ENCODE results near the gene SYNGR4.

The SYNGR4 gene

DNA sequence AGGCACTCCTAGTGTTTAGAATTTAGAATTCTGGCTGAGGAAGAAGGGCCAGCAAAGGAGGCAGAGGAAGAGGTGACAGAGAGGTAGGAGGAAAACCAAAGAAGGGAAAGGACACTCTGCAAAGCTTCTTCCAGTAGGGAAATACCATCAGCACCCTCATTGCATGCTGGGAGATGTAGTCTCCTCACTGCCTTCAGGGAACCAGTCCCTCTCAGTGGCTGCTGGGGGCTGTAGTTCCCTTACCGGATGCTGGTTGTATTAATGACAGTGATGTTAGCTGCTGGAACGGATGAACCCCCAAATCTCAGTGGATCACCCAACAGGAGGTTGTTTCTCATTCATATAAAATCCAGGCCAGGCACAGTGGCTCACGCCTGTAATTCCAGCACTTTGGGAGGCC lies 39.4 kb downstream of the SYNGR4 start:
- H3K4me1 ChIP-seq (ENCODE audit: insufficient read depth, low read length), result peaks cover 6% of the 10 kb centered on the region; the same call in 1 of the 2 replicates
- no peak overlapping the region for H3K27ac ChIP-seq (ENCODE audit: low read length)
- H3K36me3 ChIP-seq (ENCODE audit: insufficient read depth, low read depth, low read length), result no peaks in the 10 kb centered on the region

DNA sequence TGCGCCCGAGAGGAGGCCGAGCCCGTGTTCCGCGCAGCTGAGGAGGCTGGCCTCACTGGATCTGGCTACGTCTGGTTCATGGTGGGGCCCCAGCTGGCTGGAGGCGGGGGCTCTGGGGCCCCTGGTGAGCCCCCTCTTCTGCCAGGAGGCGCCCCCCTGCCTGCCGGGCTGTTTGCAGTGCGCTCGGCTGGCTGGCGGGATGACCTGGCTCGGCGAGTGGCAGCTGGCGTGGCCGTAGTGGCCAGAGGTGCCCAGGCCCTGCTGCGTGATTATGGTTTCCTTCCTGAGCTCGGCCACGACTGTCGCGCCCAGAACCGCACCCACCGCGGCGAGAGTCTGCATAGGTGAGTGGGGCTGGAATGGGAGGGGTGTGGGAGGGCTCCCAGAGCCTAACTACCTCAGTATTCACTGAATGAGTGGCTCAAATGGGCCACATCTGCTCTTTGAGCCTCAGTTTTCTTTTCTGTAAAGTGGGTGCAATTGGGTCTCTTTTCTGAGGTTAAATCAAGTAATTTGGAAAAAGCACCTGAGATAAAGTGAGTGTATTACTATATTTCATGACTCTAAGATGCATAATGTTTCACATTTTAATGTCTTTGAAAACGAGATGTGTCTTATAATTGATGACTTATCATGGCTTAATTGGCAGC lies 41.0 kb downstream of the SYNGR4 start:
- H3K9ac ChIP-seq (ENCODE audit: low read depth, low read length), result no peak overlapping the region
- no peaks in the 10 kb centered on the region for H3K27me3 ChIP-seq (ENCODE audit: insufficient read depth, low read length)
- no peaks in the 10 kb centered on the region for H3K36me3 ChIP-seq (ENCODE audit: insufficient read depth, low read depth, low read length)
- H3K9me3 ChIP-seq (ENCODE audit: insufficient read depth, low read depth, low read length), result no peaks in the 10 kb centered on the region
- no peak overlapping the region for H3K27ac ChIP-seq (ENCODE audit: low read length)
- no peak overlapping the region for H3K4me3 ChIP-seq (ENCODE audit: low read length)
- peaks cover 6% of the 10 kb centered on the region; the same call in 1 of the 2 replicates for H3K4me1 ChIP-seq (ENCODE audit: insufficient read depth, low read length)

More for the DNA sequence above, 39.4 kb downstream of the SYNGR4 start:
- Histone ChIP-seq H3K9me3 (ENCODE audit: insufficient read depth, low read depth, low read length) (peaks cover 3% of the 10 kb centered on the region; the same call in 1 of the 2 replicates), H3K9ac (ENCODE audit: low read depth, low read length) (no peak overlapping the region), H3K4me3 (ENCODE audit: low read length) (no peak overlapping the region), H3K27me3 (ENCODE audit: insufficient read depth, low read length) (no peaks in the 10 kb centered on the region)

DNA sequence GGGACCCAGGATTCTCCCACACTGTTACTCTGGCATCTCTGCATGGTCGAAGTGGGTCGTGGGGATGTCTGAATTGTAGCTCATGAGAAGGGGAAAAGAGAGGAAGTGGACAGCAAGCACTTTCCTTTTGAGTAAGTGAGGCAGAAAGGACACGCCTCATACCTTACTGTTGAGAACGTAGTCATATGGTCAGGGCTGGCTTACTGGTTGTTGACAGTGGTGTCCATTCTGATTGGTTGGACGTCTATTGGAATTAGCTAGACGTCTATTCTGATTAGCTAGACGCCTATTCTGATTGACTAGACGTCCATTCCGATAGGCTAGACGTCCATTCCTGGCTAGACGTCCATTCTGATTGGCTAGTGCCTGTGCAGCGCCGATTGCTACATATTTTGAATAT lies 41.7 kb downstream of the SYNGR4 start:
- no peak overlapping the region for H3K9ac ChIP-seq (ENCODE audit: low read depth, low read length)
- peaks cover 6% of the 10 kb centered on the region; the same call in 1 of the 2 replicates for H3K4me1 ChIP-seq (ENCODE audit: insufficient read depth, low read length)

DNA sequence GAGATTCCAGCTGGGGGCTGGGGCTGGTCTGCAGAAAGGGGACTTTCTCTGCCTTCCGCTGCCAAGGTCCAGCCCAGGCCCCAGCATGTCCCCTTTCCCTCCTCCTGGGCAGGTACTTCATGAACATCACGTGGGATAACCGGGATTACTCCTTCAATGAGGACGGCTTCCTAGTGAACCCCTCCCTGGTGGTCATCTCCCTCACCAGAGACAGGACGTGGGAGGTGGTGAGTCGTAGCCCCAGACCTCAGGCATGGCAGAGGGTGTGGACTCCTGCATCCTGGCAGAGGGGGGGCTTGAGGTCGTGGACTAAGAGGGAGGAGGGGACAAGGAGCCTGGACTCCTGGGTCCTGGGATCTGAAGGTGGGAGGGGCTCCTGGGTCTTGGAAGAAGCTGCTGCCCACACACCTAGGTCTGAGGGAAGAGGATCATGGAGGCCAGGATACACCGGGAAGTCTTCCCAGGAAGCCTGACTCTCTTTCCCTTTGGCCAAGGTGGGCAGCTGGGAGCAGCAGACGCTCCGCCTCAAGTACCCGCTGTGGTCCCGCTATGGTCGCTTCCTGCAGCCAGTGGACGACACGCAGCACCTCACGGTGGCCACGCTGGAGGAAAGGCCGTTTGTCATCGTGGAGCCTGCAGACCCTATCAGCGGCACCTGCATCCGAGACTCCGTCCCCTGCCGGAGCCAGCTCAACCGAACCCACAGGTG lies 49.9 kb downstream of the SYNGR4 start:
- no peaks in the 10 kb centered on the region for H3K36me3 ChIP-seq (ENCODE audit: insufficient read depth, low read depth, low read length)
- H3K9me3 ChIP-seq (ENCODE audit: insufficient read depth, low read depth, low read length), result no peaks in the 10 kb centered on the region
- H3K9ac ChIP-seq (ENCODE audit: low read depth, low read length), result peak overlapping the region; percentile 58; the same call in 1 of the 2 replicates
- H3K27ac ChIP-seq (ENCODE audit: low read length), result no peak overlapping the region
- 0 out of 2 replicates have a peak, but pooled peaks cover 3% of the 10 kb centered on the region for H3K4me1 ChIP-seq (ENCODE audit: insufficient read depth, low read length)
- peaks cover 7% of the 10 kb centered on the region; the same call in 1 of the 2 replicates for H3K27me3 ChIP-seq (ENCODE audit: insufficient read depth, low read length)
- peak overlapping the region; percentile 71 for H3K4me3 ChIP-seq (ENCODE audit: low read length)

More for the DNA sequence above, 41.7 kb downstream of the SYNGR4 start:
- no peaks in the 10 kb centered on the region for H3K27me3 ChIP-seq (ENCODE audit: insufficient read depth, low read length)
- no peaks in the 10 kb centered on the region for H3K9me3 ChIP-seq (ENCODE audit: insufficient read depth, low read depth, low read length)
- H3K27ac ChIP-seq (ENCODE audit: low read length), result no peak overlapping the region
- no peak overlapping the region for H3K4me3 ChIP-seq (ENCODE audit: low read length)
- H3K36me3 ChIP-seq (ENCODE audit: insufficient read depth, low read depth, low read length), result no peaks in the 10 kb centered on the region

DNA sequence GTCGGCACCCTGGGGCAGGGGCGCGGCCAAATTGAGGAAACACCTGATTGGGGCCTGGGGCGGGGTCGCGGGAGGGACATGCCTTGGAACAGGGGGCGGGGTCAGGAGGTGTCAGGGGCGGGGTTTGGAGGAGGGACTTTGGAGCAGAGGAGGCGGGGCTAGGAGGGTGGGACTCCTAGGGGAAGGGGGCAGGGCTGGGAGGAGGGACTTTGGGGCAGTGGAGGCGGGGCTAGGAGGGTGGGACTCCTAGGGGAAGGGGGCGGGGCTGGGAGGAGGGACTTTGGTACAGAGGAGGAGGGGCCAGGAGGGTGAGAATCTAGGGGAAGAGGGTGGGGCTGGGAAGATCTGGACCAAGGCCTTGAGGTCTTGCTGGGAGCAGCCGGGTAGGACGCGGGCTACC lies 51.2 kb downstream of the SYNGR4 start:
- Histone ChIP-seq H3K27me3 (ENCODE audit: insufficient read depth, low read length) (peaks cover 7% of the 10 kb centered on the region; the same call in 1 of the 2 replicates), H3K9ac (ENCODE audit: low read depth, low read length) (no peak overlapping the region), H3K4me3 (ENCODE audit: low read length) (peak overlapping the region; percentile 71; the same call in 1 of the 2 replicates), H3K4me1 (ENCODE audit: insufficient read depth, low read length) (peaks cover 3% of the 10 kb centered on the region; the same call in 1 of the 2 replicates), H3K27ac (ENCODE audit: low read length) (no peak overlapping the region), H3K36me3 (ENCODE audit: insufficient read depth, low read depth, low read length) (no peaks in the 10 kb centered on the region), H3K9me3 (ENCODE audit: insufficient read depth, low read depth, low read length) (no peaks in the 10 kb centered on the region)

DNA sequence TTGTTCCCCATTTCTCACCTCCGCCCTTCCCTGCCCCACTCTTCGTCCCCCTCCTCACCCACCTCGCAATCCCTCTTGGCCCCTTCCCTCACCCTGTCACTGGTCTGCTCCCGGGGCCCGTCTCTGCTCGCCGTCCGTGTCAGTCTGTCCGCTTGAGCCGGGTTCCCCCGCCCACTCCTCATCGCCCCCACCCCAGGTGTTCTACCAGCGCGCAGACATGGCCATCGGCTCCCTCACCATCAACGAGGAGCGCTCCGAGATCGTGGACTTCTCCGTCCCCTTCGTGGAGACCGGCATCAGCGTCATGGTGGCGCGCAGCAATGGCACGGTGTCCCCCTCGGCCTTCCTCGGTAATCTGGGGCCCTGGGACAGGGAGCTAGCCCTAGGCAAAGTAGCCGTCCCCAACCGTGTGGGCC lies 51.6 kb downstream of the SYNGR4 start:
- Histone ChIP-seq H3K4me1 (ENCODE audit: insufficient read depth, low read length) (peaks cover 3% of the 10 kb centered on the region; the same call in 1 of the 2 replicates), H3K4me3 (ENCODE audit: low read length) (no peak overlapping the region), H3K9me3 (ENCODE audit: insufficient read depth, low read depth, low read length) (no peaks in the 10 kb centered on the region), H3K9ac (ENCODE audit: low read depth, low read length) (no peak overlapping the region), H3K27me3 (ENCODE audit: insufficient read depth, low read length) (peaks cover 7% of the 10 kb centered on the region; the same call in 1 of the 2 replicates), H3K27ac (ENCODE audit: low read length) (no peak overlapping the region), H3K36me3 (ENCODE audit: insufficient read depth, low read depth, low read length) (no peaks in the 10 kb centered on the region)

DNA sequence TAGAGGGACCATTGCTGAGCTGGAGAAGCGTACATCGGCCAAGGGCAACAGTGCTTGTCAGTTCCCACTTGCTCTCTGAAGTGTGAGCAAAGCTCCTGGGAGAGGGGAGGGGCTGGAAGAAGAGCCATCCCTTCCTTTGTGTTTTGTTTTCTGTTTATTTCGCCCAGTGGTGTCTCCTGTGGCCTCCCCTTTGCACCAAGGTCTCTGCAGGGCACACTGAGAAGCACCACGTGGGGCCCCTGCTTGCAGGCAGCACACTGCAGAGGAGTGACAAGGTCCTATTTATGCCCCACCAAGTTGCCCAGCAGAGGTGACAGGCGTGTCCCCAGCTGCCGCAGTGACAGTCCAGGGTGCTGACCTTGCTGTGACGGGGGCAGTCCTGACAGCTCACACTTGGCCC lies 53.3 kb downstream of the SYNGR4 start:
- H3K4me1 ChIP-seq (ENCODE audit: insufficient read depth, low read length), result peaks cover 3% of the 10 kb centered on the region; the same call in 1 of the 2 replicates
- no peaks in the 10 kb centered on the region for H3K9me3 ChIP-seq (ENCODE audit: insufficient read depth, low read depth, low read length)
- no peak overlapping the region for H3K4me3 ChIP-seq (ENCODE audit: low read length)
- H3K27ac ChIP-seq (ENCODE audit: low read length), result no peak overlapping the region
- no peaks in the 10 kb centered on the region for H3K36me3 ChIP-seq (ENCODE audit: insufficient read depth, low read depth, low read length)
- no peak overlapping the region for H3K9ac ChIP-seq (ENCODE audit: low read depth, low read length)
- H3K27me3 ChIP-seq (ENCODE audit: insufficient read depth, low read length), result peaks cover 7% of the 10 kb centered on the region; the same call in 1 of the 2 replicates

DNA sequence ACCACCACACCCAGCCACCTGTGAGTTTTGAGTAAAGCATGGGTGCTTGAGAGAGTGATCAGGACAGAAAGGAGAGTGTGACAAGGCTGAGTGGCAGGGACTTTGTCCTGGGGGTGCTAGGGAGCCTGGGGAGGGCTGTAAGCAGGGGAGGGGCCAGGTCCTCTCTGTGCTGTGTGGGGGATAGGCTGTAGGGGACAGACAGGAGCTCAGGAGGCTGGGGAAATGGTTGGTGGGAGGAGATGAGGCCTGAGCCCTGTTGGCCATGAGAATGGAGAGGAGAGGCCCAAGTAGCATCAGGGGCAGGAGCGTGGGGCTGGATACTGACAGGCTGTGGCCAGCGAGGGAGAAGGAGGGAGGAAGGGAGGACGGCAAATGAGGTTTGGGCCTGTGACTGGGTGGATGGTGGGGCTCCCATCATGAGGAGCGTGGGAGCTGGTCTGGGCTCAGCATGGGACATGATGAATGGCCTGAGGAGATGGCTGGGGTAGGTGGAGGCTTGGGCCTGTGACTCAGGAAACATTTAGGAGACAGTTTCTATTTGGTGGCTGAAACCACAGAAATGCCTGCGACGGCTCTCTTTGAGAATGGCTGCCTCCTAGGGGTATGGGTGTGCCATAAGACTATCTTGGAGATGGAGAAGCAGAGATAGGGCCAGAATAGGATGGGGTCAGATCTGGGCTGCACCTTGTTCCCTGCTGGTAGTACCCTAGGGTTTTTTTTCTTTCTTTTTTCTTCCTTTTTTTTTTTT lies 54.3 kb downstream of the SYNGR4 start:
- H3K36me3 ChIP-seq (ENCODE audit: insufficient read depth, low read depth, low read length), result no peaks in the 10 kb centered on the region
- no peak overlapping the region for H3K4me3 ChIP-seq (ENCODE audit: low read length)
- H3K27ac ChIP-seq (ENCODE audit: low read length), result no peak overlapping the region
- peaks cover 7% of the 10 kb centered on the region; the same call in 1 of the 2 replicates for H3K27me3 ChIP-seq (ENCODE audit: insufficient read depth, low read length)
- H3K9me3 ChIP-seq (ENCODE audit: insufficient read depth, low read depth, low read length), result no peaks in the 10 kb centered on the region
- H3K9ac ChIP-seq (ENCODE audit: low read depth, low read length), result no peak overlapping the region
- peaks cover 2% of the 10 kb centered on the region; the same call in 1 of the 2 replicates for H3K4me1 ChIP-seq (ENCODE audit: insufficient read depth, low read length)

DNA sequence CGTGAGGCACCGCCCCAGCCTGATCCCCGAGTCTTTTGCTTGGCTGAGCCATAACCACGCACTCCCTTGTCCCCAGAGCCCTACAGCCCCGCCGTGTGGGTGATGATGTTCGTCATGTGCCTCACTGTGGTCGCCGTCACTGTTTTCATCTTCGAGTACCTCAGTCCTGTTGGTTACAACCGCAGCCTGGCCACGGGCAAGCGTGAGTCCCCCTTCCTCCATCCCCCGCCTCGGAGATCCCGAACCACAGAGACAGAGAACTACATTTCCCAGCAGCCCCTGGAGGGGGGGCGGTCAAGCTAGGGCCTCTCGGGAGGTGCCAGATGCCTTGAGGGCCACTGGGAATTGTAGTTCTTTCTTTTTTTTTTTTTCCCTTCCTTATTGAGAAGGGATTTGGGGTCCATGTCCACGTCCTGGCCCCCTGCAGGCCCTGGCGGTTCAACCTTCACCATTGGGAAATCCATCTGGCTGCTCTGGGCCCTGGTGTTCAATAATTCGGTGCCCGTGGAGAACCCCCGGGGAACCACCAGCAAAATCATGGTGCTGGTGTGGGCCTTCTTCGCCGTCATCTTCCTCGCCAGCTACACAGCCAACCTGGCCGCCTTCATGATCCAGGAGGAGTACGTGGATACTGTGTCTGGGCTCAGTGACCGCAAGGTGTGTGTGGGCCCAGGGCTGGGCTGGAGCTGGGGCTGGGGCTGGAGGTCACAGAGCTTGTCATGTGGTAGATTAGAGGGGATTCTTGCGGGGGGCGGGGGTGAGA lies 55.2 kb downstream of the SYNGR4 start:
- Histone ChIP-seq H3K27ac (ENCODE audit: low read length) (no peak overlapping the region), H3K9ac (ENCODE audit: low read depth, low read length) (no peak overlapping the region), H3K9me3 (ENCODE audit: insufficient read depth, low read depth, low read length) (no peaks in the 10 kb centered on the region), H3K36me3 (ENCODE audit: insufficient read depth, low read depth, low read length) (no peaks in the 10 kb centered on the region), H3K4me1 (ENCODE audit: insufficient read depth, low read length) (no peaks in the 10 kb centered on the region; the same call in 1 of the 2 replicates), H3K27me3 (ENCODE audit: insufficient read depth, low read length) (peaks cover 4% of the 10 kb centered on the region; the same call in 1 of the 2 replicates), H3K4me3 (ENCODE audit: low read length) (no peak overlapping the region; the same call in 1 of the 2 replicates)

DNA sequence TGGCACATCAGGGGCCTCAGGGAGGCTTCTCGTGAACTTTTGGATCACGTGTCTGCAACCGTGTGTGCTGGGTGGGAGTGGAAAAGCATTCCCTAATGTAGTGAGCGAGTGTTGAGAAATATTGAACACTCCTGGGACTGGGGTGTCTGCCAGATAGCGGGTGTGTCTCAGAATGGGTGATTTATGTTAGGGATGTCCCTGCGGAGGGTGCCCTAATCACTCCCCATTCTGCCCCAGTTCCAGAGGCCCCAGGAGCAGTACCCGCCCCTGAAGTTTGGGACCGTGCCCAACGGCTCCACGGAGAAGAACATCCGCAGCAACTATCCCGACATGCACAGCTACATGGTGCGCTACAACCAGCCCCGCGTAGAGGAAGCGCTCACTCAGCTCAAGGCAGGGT lies 57.4 kb downstream of the SYNGR4 start:
- H3K4me1 ChIP-seq (ENCODE audit: insufficient read depth, low read length), result no peaks in the 10 kb centered on the region; the same call in 1 of the 2 replicates
- no peak overlapping the region for H3K4me3 ChIP-seq (ENCODE audit: low read length)
- no peaks in the 10 kb centered on the region for H3K27me3 ChIP-seq (ENCODE audit: insufficient read depth, low read length)
- H3K9ac ChIP-seq (ENCODE audit: low read depth, low read length), result no peak overlapping the region
- no peaks in the 10 kb centered on the region for H3K9me3 ChIP-seq (ENCODE audit: insufficient read depth, low read depth, low read length)
- no peaks in the 10 kb centered on the region for H3K36me3 ChIP-seq (ENCODE audit: insufficient read depth, low read depth, low read length)
- no peak overlapping the region for H3K27ac ChIP-seq (ENCODE audit: low read length)

All from iPS-20b (cell line).